NB4 (cell line): ENCODE data around the gene EIF1AD.
A peak's percentile ranks its signal among the peaks of the same experiment; 100 is the strongest.

Experiments
- DNase-seq: peaks from one replicate; pipeline ENCODE4 v3.0.0; 2010; ENCODE audit warnings: low read depth
- H3K4me3 ChIP-seq: one replicate; pipeline ENCODE4 v1.5.1; 2011; ENCODE audit warnings: mild to moderate bottlenecking, low read depth, low read length, moderate library complexity
- CTCF ChIP-seq: IDR thresholded peaks from one replicate; pipeline ENCODE4 v1.5.1; 2012; ENCODE audit warnings: low read depth, low read length
- MYC ChIP-seq: IDR thresholded peaks from 2 replicates; pipeline ENCODE4 v1.6.1; 2011; ENCODE audit warnings: low read depth, low read length
- POLR2A ChIP-seq: IDR thresholded peaks from 2 replicates; pipeline ENCODE4 v1.6.1; 2011; ENCODE audit warnings: mild to moderate bottlenecking; ENCODE audit not compliant: insufficient read length; ENCODE audit errors: extremely low read depth
- TF ChIP-seq, protein P1 (sequence below): IDR thresholded peaks from 2 replicates; pipeline ENCODE4 v1.6.1; 2011; ENCODE audit warnings: low read depth, low read length

Gene EIF1AD

GRCh38 chr11:66006891-66007176, 4.9 kb upstream of the EIF1AD start:
- no peak overlapping the region for H3K4me3 ChIP-seq

DNA sequence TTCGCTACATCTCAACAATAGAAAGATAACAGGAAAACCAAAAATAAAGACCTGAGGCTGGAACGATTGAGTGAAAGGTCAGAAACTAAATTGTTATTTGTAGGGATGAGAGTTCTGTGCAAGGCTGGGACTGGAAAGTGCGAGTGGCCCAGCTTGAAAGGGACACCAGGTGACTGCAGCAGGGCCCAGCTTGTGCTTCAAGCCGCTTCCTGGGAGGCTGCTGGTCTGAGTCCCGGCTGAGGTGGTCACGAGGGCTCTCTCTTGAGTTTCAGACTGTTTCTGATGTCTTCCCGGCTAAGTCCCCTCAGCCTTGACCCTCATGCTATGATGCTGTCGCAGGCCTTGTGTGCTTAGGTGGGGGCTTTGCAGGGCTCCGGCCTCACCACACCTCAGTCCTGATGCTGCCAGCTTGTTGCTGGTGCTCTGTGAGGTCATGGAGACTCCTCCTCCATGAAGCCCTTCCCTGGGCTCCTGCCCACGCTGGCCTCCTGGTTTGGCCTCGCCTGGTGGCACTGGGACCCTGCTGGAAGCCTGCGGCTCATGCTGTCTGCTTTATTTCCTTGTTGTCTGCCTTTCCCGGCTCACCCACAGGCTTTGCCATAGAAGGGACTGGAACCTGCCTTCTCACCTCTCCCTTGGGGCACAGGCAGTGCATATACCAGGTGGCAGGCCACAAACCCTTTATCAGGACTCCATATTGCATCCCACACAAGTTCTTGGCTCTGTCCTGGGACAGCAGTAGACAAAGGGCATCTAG, 4.4 kb upstream of the EIF1AD start:
- TF ChIP-seq POLR2A (no peak), MYC (no peak), CTCF (no peak)
- TF ChIP-seq, protein P1, sequence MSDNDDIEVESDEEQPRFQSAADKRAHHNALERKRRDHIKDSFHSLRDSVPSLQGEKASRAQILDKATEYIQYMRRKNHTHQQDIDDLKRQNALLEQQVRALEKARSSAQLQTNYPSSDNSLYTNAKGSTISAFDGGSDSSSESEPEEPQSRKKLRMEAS = no peak
- no peak overlapping the region for H3K4me3 ChIP-seq
- DNase-seq = no peak

More at GRCh38 chr11:66006891-66007176, 4.9 kb upstream of the EIF1AD start:
- no peak for DNase-seq
- TF ChIP-seq MYC (no peak), CTCF (no peak), POLR2A (no peak)
- TF ChIP-seq, protein P1 = no peak

DNA sequence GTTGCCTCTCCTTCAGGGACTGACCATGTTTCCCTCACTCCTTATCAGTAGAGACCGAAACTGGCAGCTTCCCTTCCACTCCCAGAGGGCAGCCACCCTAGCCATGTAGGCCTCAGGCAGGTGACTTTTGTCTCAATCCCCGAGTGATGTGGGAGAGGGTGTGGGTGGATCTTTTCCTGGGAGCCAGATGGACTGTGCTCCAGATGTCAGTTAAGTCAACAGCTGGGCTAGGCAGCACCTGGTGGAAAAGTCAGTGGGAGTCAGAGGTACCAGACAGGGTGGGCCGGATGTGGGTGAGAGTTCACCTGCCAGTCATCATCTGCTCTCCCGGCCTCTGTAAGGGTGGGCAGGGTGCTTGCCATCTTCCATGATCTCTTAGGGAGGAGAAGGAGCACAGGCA, 2.2 kb upstream of the EIF1AD start:
- TF ChIP-seq, protein P1 = no peak
- no peak for TF ChIP-seq POLR2A
- TF ChIP-seq MYC = no peak
- TF ChIP-seq CTCF = no peak
- no peak overlapping the region for H3K4me3 ChIP-seq
- DNase-seq = no peak

DNA sequence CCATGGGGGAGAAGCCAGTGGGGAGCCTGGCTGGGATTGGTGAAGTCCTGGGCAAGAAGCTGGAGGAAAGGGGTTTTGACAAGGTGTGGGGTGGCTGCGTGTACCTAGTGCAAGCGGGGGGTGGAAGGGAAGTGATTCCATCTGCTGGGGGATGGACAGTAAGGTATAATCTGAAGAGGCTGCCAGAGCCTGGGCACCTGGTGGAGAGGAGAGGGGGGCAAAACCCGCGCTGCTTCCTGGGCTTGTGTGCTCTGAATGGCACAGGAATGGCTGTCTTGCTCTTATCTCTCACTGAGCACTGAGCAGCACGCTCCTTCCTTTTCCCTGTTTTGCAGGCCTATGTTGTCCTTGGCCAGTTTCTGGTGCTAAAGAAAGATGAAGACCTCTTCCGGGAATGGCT, 1.3 kb upstream of the EIF1AD start:
- no peak for DNase-seq
- peak overlapping the region; percentile 93 for H3K4me3 ChIP-seq
- TF ChIP-seq POLR2A (no peak), CTCF (no peak), MYC (no peak)
- TF ChIP-seq, protein P1 = no peak

DNA sequence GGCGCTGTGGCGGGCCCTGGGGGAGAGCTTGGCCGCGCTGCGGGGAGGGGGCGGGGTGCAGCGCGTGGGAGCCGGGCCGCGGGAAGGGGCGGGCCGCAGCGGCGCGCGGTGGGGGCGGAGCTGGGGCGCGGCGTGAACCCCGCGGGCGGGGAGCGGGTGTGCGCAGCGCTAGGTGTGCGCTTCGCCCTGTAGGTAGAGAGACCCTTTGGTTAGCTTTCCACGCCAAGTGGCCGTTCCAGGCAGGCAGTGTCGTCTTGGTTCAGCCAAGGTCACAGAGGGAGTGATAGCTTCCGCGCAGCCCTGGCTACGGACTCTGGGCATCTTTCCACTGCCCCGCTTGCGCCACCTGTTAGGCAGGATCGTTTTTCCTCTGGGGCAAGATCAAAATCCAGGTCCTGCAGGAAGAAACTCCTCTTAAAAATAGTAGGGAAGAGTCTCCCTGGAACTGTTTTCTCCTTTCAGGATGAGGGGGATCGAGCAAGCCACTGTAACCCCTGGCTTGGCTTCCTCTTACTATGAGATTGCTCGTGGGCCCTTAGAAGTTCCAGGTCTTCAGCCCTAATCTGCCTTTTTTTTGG, 780 bp upstream of the EIF1AD start:
- TF ChIP-seq CTCF = no peak
- no peak for TF ChIP-seq MYC
- no peak for TF ChIP-seq POLR2A
- TF ChIP-seq, protein P1 = no peak
- DNase-seq = no peak
- H3K4me3 ChIP-seq = peak overlapping the region; percentile 93

DNA sequence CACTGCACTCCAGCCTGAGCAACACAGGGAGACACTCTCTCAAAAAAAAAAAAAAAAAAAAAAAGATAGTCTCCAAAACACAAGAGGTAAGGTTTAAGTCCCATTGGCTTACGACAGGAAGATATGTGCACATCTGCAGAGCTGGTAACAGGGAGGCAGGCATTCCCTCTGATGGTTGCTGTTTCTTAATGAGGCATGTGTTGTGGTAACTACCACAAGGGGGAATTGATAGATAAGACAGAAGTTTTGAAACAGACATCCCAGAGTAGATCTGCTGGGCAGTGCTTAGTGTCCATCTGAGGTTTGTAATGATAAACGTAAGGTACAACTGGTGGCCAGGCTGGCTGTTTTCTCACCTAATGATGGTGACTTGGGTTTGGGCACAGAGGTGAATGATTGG, 4.7 kb downstream of the EIF1AD start:
- no peak for TF ChIP-seq POLR2A
- TF ChIP-seq MYC = no peak
- TF ChIP-seq CTCF = no peak
- TF ChIP-seq, protein P1 = no peak
- no peak overlapping the region for H3K4me3 ChIP-seq
- DNase-seq = peak; percentile 44
